Activated gamma-delta T cell treated with Interleukin-2 at 50 U/mL for 16 hours (primary cell): ENCODE measurements around the gene CXCL17.

Experiments used
- DNase-seq: peaks from one replicate; pipeline ENCODE4 v3.0.0-alpha.2; 2020

The CXCL17 gene

GRCh38 chr19:42397263-42398166 lies 45.2 kb downstream of the CXCL17 start:
- no peak for DNase-seq

GRCh38 chr19:42396381-42397262 lies 46.1 kb downstream of the CXCL17 start:
- DNase-seq, result peak; percentile 92

GRCh38 chr19:42394751-42395150 lies 48.0 kb downstream of the CXCL17 start:
- DNase-seq, result no peak

GRCh38 chr19:42392165-42392564 lies 50.6 kb downstream of the CXCL17 start:
- DNase-seq, result no peak

DNA sequence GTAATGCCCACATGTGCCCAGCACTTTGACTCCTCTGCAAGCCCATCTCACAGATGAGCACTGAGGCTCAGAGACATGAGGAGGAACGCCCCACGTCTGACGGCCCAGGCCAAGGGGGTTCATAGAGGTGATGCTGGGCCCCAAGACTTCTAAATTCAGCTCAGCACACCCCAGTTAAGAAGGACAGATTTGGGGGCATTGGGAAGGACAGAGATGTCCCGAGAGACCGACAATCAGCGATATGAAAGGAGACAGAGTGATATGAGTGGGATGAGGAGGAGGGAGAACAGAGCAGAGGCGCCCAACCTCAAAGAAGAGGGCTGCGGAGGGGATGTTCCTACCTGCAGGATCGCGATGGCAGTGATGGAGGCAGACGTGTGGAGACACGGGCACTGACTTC lies 52.8 kb downstream of the CXCL17 start, which contains the start of gene CNFN:
TSS of gene CNFN (minus strand) at position 399 of the 400 bp plus-strand sequence. CDS start 1,260 bp downstream, outside the sequence.
- DNase-seq, result no peak

GRCh38 chr19:42388851-42389489 lies 53.8 kb downstream of the CXCL17 start:
- DNase-seq, result no peak

GRCh38 chr19:42386974-42387707 lies 55.6 kb downstream of the CXCL17 start:
- DNase-seq, result peak; percentile 54

- DNase-seq, result no peak
Observed at GRCh38 chr19:42380155-42380554, 62.6 kb downstream of the CXCL17 start.
